Measurements from ENCODE around the gene HRC. TPM values are rescaled to one million over a fixed set of nuclear protein-coding genes. Genes with fewer than 3 reads are reported as not detected.

The HRC gene
- total and polyA plus RNA-seq, 2 of the 8 experiments (the other 6 are each of a cell fraction or from before 2014, with no cell fraction given) = 2.3 to 2.6 TPM

- no peak; the same call in 1 of the 2 replicates for TF ChIP-seq POLR2AphosphoS5 (IDR thresholded peaks at IDR 0.05; ENCODE audit: low read depth, low read length)
- TF ChIP-seq ASH2L (IDR thresholded peaks at IDR 0.05; ENCODE audit: low read length) = peak; percentile 47
- no peak; a peak in 1 of 4 replicates for TF ChIP-seq RAD21 (IDR thresholded peaks at IDR 0.05 in 1 of 2, conservative IDR thresholded peaks at IDR 0.05 in 1 of 2; ENCODE audit: low read depth in 2 of 2, low read length in 2 of 2)
- TF ChIP-seq ZNF274 (IDR thresholded peaks at IDR 0.05; ENCODE audit: borderline replicate concordance, extremely low read depth, low read length) = no peak
- TF ChIP-seq CHD1 (IDR thresholded peaks at IDR 0.05; ENCODE audit: low read depth, low read length) = 0 out of 2 replicates have a peak, but pooled peaks have one; percentile 75
- TF ChIP-seq, protein P1, sequence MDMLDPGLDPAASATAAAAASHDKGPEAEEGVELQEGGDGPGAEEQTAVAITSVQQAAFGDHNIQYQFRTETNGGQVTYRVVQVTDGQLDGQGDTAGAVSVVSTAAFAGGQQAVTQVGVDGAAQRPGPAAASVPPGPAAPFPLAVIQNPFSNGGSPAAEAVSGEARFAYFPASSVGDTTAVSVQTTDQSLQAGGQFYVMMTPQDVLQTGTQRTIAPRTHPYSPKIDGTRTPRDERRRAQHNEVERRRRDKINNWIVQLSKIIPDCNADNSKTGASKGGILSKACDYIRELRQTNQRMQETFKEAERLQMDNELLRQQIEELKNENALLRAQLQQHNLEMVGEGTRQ (IDR thresholded peaks at IDR 0.05; ENCODE audit: low read length) = no peak
- peak in 1 of 2 experiments; percentile 62; a peak in 2 of 4 replicates for TF ChIP-seq SIN3A (conservative IDR thresholded peaks at IDR 0.05 in 1 of 2, IDR thresholded peaks at IDR 0.05 in 1 of 2; ENCODE audit: low read depth in 1 of 2, low read length in 2 of 2)
- no peak for TF ChIP-seq HDAC6 (IDR thresholded peaks at IDR 0.05; ENCODE audit: low read depth, low read length)
- no peak for TF ChIP-seq TAF7 (optimal IDR thresholded peaks at IDR 0.05; ENCODE audit: borderline replicate concordance, low read depth, low read length)
- TF ChIP-seq BACH1 (IDR thresholded peaks at IDR 0.05; ENCODE audit: low read length) = peak; percentile 87
- no peak for TF ChIP-seq RFX5 (IDR thresholded peaks at IDR 0.05; ENCODE audit: borderline replicate concordance, low read depth, low read length)
- TF ChIP-seq GTF2F1 (IDR thresholded peaks at IDR 0.05; ENCODE audit: borderline replicate concordance, low read depth, low read length) = no peak
- no peak for TF ChIP-seq CREB1 (IDR thresholded peaks at IDR 0.05)
- TF ChIP-seq MAFK (IDR thresholded peaks at IDR 0.05; ENCODE audit: low read depth, low read length) = no peak
- TF ChIP-seq, protein P2, sequence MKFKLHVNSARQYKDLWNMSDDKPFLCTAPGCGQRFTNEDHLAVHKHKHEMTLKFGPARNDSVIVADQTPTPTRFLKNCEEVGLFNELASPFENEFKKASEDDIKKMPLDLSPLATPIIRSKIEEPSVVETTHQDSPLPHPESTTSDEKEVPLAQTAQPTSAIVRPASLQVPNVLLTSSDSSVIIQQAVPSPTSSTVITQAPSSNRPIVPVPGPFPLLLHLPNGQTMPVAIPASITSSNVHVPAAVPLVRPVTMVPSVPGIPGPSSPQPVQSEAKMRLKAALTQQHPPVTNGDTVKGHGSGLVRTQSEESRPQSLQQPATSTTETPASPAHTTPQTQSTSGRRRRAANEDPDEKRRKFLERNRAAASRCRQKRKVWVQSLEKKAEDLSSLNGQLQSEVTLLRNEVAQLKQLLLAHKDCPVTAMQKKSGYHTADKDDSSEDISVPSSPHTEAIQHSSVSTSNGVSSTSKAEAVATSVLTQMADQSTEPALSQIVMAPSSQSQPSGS (IDR thresholded peaks at IDR 0.05; ENCODE audit: low read length) = peak; percentile 90; the same call in 1 of the 2 replicates
- TF ChIP-seq MAX (IDR thresholded peaks at IDR 0.05) = peak; percentile 72; the same call in 1 of the 2 replicates
- TF ChIP-seq, protein P3, sequence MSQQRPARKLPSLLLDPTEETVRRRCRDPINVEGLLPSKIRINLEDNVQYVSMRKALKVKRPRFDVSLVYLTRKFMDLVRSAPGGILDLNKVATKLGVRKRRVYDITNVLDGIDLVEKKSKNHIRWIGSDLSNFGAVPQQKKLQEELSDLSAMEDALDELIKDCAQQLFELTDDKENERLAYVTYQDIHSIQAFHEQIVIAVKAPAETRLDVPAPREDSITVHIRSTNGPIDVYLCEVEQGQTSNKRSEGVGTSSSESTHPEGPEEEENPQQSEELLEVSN (IDR thresholded peaks at IDR 0.05) = peak; percentile 72
- no peak for TF ChIP-seq KDM5A (IDR thresholded peaks at IDR 0.05; ENCODE audit: low read length)
- peak in 1 of 2 experiments; percentile 59; a peak in 1 of 4 replicates for TF ChIP-seq HDAC2 (IDR thresholded peaks at IDR 0.05; ENCODE audit: borderline replicate concordance in 1 of 2, low read depth in 2 of 2, low read length in 2 of 2)
Observed at GRCh38 chr19:49118565-49119410, 36.4 kb downstream of the HRC start, which contains the start of gene C19orf73 (continued).

All from H1 (cell line).